Measurements from ENCODE around the gene RADIL. TPM values are rescaled to one million over a fixed set of nuclear protein-coding genes. Genes with fewer than 3 reads are reported as not detected.

RADIL gene
- total RNA-seq, 1 donor from 2014 or later: 2.4 TPM

DNA sequence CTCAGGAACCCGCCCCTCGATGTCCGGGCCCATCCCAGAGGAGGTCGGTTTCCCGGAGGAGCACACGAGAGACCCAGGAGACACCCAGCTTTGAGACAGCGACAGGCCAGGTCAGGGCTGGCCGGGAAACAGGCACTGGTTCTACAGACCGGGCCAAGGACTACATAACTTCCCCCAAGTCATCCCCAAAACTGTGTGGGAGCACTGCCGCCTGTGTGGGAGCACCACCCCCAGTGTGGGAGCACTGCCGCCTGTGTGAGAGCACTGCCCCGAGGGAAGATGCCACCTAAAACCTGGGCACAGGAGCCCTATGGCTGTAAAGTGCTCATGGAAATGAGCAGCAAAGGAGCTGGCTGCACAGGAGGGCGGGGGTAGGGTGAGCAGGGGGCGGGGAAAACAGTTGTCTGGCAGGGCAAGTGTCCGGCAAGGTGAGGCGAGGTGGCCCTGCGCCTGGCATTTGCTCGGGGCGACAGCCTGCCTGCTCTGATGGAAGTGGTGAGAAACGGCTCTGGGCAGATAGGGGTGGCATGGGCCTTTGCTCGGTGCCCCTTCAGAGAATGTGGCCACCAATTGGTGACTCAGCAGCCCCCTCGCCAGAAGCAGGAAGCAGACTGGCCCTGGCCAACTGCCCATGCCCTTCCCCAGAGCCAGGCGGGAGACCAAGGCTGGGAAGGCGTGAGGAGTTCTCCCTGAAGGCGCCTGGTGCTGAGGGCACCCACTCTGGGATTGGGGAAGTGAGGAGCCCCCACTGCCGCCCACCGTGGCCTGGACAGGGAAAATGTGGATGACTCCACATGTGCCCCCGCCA lies 47.9 kb downstream of the RADIL start:
- TF ChIP-seq, protein P1, sequence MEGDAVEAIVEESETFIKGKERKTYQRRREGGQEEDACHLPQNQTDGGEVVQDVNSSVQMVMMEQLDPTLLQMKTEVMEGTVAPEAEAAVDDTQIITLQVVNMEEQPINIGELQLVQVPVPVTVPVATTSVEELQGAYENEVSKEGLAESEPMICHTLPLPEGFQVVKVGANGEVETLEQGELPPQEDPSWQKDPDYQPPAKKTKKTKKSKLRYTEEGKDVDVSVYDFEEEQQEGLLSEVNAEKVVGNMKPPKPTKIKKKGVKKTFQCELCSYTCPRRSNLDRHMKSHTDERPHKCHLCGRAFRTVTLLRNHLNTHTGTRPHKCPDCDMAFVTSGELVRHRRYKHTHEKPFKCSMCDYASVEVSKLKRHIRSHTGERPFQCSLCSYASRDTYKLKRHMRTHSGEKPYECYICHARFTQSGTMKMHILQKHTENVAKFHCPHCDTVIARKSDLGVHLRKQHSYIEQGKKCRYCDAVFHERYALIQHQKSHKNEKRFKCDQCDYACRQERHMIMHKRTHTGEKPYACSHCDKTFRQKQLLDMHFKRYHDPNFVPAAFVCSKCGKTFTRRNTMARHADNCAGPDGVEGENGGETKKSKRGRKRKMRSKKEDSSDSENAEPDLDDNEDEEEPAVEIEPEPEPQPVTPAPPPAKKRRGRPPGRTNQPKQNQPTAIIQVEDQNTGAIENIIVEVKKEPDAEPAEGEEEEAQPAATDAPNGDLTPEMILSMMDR (IDR thresholded peaks at IDR 0.05; ENCODE audit: unreplicated experiment): no peak
- no peak overlapping the region for H3K27ac Mint-ChIP-seq (ENCODE audit: unreplicated experiment)
- DNase-seq (ENCODE audit: low spot score): no peak
- peaks cover 5% of the 10 kb centered on the region for H3K36me3 Mint-ChIP-seq (ENCODE audit: low read depth, unreplicated experiment)
- H3K27me3 Mint-ChIP-seq (ENCODE audit: unreplicated experiment): peaks cover 6% of the 10 kb centered on the region
- H3K4me3 Mint-ChIP-seq (ENCODE audit: unreplicated experiment): no peak overlapping the region
- no peaks in the 10 kb centered on the region for H3K4me1 Mint-ChIP-seq (ENCODE audit: unreplicated experiment)
- no peaks in the 10 kb centered on the region for H3K9me3 Mint-ChIP-seq (ENCODE audit: unreplicated experiment)

DNA sequence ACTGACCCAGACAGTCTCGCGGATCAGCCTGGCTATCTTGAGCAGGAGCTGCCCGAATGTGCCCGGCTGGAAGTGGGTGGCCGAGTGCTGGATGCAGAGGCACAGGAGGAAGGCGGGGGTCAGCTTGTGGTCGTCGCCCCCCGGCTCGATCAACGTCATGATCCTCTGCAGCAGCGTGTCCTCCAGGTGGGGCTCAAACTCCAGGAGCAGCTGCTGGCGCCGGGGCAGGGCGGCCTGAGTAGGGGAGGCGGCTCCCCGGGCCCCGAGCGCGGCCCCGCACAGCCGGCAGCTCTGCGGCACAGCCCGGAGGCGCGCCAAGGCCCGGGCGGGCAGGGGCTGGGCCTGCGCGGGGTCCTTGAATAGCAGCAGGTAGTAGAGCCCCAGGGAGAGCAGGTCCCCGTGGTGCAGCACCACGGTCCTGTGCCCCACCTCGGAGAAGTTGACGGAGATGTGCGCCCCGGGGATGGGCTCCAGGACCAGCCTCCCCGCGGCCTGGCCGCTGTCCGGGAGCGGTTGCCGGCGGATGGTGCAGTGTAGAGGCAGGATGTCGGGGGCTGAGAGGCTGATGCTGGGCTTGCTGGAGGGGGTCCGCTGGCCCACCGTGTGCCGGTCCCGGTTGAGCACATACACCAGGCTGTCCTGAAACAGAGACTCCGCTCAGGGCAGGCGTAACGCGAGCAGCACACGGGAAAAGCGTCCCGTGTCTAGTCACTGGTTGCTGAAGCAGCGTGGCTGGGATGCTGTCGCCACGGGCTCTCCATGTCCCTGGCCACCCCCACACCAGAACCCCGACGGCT lies 48.7 kb downstream of the RADIL start:
- Mint-ChIP-seq H3K27ac (ENCODE audit: unreplicated experiment) (no peak overlapping the region), H3K9me3 (ENCODE audit: unreplicated experiment) (no peaks in the 10 kb centered on the region), H3K4me1 (ENCODE audit: unreplicated experiment) (no peaks in the 10 kb centered on the region), H3K27me3 (ENCODE audit: unreplicated experiment) (peaks cover 6% of the 10 kb centered on the region), H3K4me3 (ENCODE audit: unreplicated experiment) (no peak overlapping the region), H3K36me3 (ENCODE audit: low read depth, unreplicated experiment) (peaks cover 5% of the 10 kb centered on the region)
- TF ChIP-seq, protein P1 (IDR thresholded peaks at IDR 0.05; ENCODE audit: unreplicated experiment): no peak
- no peak for DNase-seq (ENCODE audit: low spot score)

GRCh38 chr7:4833691-4834600 lies 49.6 kb downstream of the RADIL start:
- Mint-ChIP-seq H3K27me3 (ENCODE audit: unreplicated experiment) (peaks cover 9% of the 10 kb centered on the region), H3K9me3 (ENCODE audit: unreplicated experiment) (no peaks in the 10 kb centered on the region), H3K27ac (ENCODE audit: unreplicated experiment) (no peak overlapping the region), H3K36me3 (ENCODE audit: low read depth, unreplicated experiment) (peaks cover 5% of the 10 kb centered on the region), H3K4me1 (ENCODE audit: unreplicated experiment) (no peaks in the 10 kb centered on the region), H3K4me3 (ENCODE audit: unreplicated experiment) (no peak overlapping the region)
- TF ChIP-seq, protein P1 (IDR thresholded peaks at IDR 0.05; ENCODE audit: unreplicated experiment): no peak
- no peak for DNase-seq (ENCODE audit: low spot score)

DNA sequence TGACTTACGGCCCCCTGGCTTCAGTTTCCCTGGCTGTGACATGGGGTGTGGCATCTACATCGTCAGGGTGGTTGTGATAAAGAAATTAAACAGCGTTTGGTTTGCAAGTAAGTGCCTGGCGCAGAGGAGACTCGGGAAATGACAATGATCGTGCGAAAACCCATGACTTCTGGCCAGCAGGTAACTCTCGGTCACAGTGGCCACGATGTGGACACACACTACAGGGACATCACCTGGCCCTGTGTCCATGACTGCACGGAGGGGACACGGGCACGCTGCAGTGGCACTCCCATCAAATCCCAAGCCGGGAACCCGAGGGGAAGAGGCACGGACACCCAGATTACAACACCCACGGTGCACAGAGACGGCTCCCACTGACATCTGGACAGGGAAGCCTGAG lies 50.3 kb downstream of the RADIL start:
- no peak for DNase-seq (ENCODE audit: low spot score)
- no peaks in the 10 kb centered on the region for H3K4me1 Mint-ChIP-seq (ENCODE audit: unreplicated experiment)
- peaks cover 9% of the 10 kb centered on the region for H3K27me3 Mint-ChIP-seq (ENCODE audit: unreplicated experiment)
- H3K27ac Mint-ChIP-seq (ENCODE audit: unreplicated experiment): no peak overlapping the region
- H3K36me3 Mint-ChIP-seq (ENCODE audit: low read depth, unreplicated experiment): peaks cover 5% of the 10 kb centered on the region
- no peaks in the 10 kb centered on the region for H3K9me3 Mint-ChIP-seq (ENCODE audit: unreplicated experiment)
- no peak overlapping the region for H3K4me3 Mint-ChIP-seq (ENCODE audit: unreplicated experiment)
- TF ChIP-seq, protein P1 (IDR thresholded peaks at IDR 0.05; ENCODE audit: unreplicated experiment): no peak
